22Rv1 (cell line): ENCODE data around the gene NLRP14.

Source experiments
- ZFX ChIP-seq: fragments of 450-650 bp; IDR thresholded peaks from 2 replicates; pipeline ENCODE4 v1.6.1; 2017; ENCODE audit warnings: antibody characterized with exemption, borderline replicate concordance
- TF ChIP-seq, protein P1 (sequence below): fragments of 450-650 bp; IDR thresholded peaks from 2 replicates; pipeline ENCODE4 v1.5.1; 2017; ENCODE audit warnings: mild to moderate bottlenecking

DNA sequence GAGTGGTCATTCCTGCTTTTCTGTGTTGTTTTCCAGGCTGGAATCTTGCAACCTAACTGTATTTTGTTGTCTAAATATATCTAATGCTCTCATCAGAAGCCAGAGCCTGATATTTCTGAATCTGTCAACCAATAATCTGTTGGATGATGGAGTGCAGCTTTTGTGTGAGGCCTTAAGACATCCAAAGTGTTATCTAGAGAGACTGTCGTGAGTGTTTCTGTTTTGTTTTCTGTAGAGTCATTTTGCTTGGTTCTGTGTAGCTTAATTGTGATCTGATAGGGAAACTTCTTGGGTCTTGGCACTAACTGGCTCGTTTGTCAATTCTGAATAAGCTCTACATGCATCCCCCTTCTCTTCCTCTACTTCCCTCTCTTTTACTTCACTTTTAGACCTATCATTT, 37.4 kb downstream of the NLRP14 start:
- TF ChIP-seq, protein P1, sequence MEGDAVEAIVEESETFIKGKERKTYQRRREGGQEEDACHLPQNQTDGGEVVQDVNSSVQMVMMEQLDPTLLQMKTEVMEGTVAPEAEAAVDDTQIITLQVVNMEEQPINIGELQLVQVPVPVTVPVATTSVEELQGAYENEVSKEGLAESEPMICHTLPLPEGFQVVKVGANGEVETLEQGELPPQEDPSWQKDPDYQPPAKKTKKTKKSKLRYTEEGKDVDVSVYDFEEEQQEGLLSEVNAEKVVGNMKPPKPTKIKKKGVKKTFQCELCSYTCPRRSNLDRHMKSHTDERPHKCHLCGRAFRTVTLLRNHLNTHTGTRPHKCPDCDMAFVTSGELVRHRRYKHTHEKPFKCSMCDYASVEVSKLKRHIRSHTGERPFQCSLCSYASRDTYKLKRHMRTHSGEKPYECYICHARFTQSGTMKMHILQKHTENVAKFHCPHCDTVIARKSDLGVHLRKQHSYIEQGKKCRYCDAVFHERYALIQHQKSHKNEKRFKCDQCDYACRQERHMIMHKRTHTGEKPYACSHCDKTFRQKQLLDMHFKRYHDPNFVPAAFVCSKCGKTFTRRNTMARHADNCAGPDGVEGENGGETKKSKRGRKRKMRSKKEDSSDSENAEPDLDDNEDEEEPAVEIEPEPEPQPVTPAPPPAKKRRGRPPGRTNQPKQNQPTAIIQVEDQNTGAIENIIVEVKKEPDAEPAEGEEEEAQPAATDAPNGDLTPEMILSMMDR = no peak
- no peak for TF ChIP-seq ZFX
